WI38 (cell line): ENCODE measurements around the gene BANF2.

Source experiments
- H3K4me3 ChIP-seq: 2 replicates; pipeline ENCODE4 v1.5.1; 2011; ENCODE audit warnings: low read depth, mild to moderate bottlenecking, control low read depth, low read length
- CTCF ChIP-seq: IDR thresholded peaks from 2 replicates; pipeline ENCODE4 v1.5.1; 2012; ENCODE audit warnings: low read depth, mild to moderate bottlenecking, control low read depth, low read length

BANF2 gene

GRCh38 chr20:17722493-17723300 is 22.9 kb downstream of the BANF2 start:
- TF ChIP-seq CTCF = no peak
- no peak overlapping the region for H3K4me3 ChIP-seq

- H3K4me3 ChIP-seq = no peak overlapping the region
- TF ChIP-seq CTCF = no peak
Measured at GRCh38 chr20:17723301-17723691, 23.5 kb downstream of the BANF2 start.

GRCh38 chr20:17725094-17725835 is 25.5 kb downstream of the BANF2 start:
- no peak overlapping the region for H3K4me3 ChIP-seq
- no peak for TF ChIP-seq CTCF

GRCh38 chr20:17726902-17727301 is 27.1 kb downstream of the BANF2 start:
- no peak overlapping the region for H3K4me3 ChIP-seq
- TF ChIP-seq CTCF = no peak

GRCh38 chr20:17727351-17727750 is 27.6 kb downstream of the BANF2 start:
- no peak overlapping the region for H3K4me3 ChIP-seq
- no peak for TF ChIP-seq CTCF

GRCh38 chr20:17728074-17728473 is 28.3 kb downstream of the BANF2 start:
- TF ChIP-seq CTCF = no peak
- no peak overlapping the region for H3K4me3 ChIP-seq

- no peak for TF ChIP-seq CTCF
- H3K4me3 ChIP-seq = no peak overlapping the region
Measured at GRCh38 chr20:17730071-17730470, 30.3 kb downstream of the BANF2 start.
